H1 (cell line): Measurements from ENCODE around the gene TFCP2L1. TPM values are rescaled to one million over a fixed set of nuclear protein-coding genes. Genes with fewer than 3 reads are reported as not detected.

Source experiments
- CTCF ChIA-PET: fragments of 300-600 bp; sonication (Branson Sonifier 250); formaldehyde crosslinking; loops from one replicate; lab custom pipeline; 2021; ENCODE audit not compliant: partially characterized antibody; lab: Charles Lee
- POLR2A ChIA-PET: fragments of 300-600 bp; sonication (Branson Sonifier 250); formaldehyde crosslinking; loops from one replicate; lab custom pipeline; 2021; ENCODE audit warnings: inconsistent platforms; ENCODE audit not compliant: partially characterized antibody; lab: Charles Lee
- DNase-seq, 2 experiments: peaks; one replicate each; pipeline versions ENCODE4 v3.0.0 to v3.0.0-alpha.2; 2010 to 2022; ENCODE audit warnings: low spot score in 2 of 2, low read depth in 1 of 2, mixed read lengths in 1 of 2
- FAIRE-seq: peaks from 2 replicates; lab custom pipeline; 2011; peaks lifted over from hg19 to GRCh38; lab: Jason Lieb, UNC
- H2AFZ ChIP-seq: 2 replicates; pipeline ENCODE4 v1.8.1; 2012; ENCODE audit warnings: low read length, inconsistent platforms
- H2AK5ac ChIP-seq: 2 replicates; pipeline ENCODE4 v1.6.1; 2013; ENCODE audit warnings: low read depth, low read length
- H2BK120ac ChIP-seq: replicated peaks from 2 replicates; pipeline ENCODE3; 2013; ENCODE audit warnings: low read depth, low read length, inconsistent platforms
- H2BK12ac ChIP-seq: 2 replicates; pipeline ENCODE4 v1.6.1; 2013; ENCODE audit warnings: low read depth, low read length
- H2BK15ac ChIP-seq: 2 replicates; pipeline ENCODE4 v1.6.1; 2013; ENCODE audit warnings: low read length
- H2BK20ac ChIP-seq: 2 replicates; pipeline ENCODE4 v1.6.1; 2013; ENCODE audit warnings: low read length
- H2BK5ac ChIP-seq: 2 replicates; pipeline ENCODE4 v1.6.1; 2013; ENCODE audit warnings: low read depth, low read length
- H3K14ac ChIP-seq: 2 replicates; pipeline ENCODE4 v1.6.1; 2013; ENCODE audit warnings: inconsistent platforms; ENCODE audit not compliant: insufficient read length
- H3K18ac ChIP-seq: 2 replicates; pipeline ENCODE4 v1.6.1; 2013; ENCODE audit warnings: low read length; ENCODE audit errors: extremely low read depth
- H3K23ac ChIP-seq: 2 replicates; pipeline ENCODE4 v1.6.1; 2013; ENCODE audit warnings: inconsistent platforms; ENCODE audit not compliant: insufficient read length
- H3K23me2 ChIP-seq: 2 replicates; pipeline ENCODE4 v1.6.1; 2013; ENCODE audit warnings: low read depth, low read length
- H3K27ac ChIP-seq: 2 replicates; pipeline ENCODE4 v1.6.1; 2011; ENCODE audit warnings: low read depth, low read length, inconsistent platforms
- H3K27me3 ChIP-seq, 4 experiments: replicated peaks in 1 of 4; 1 replicate in 1 of 4; 2 replicates in 3 of 4; pipeline versions ENCODE4 v1.6.1 to v1.8.1; 2011 to 2013; ENCODE audit warnings: low read length in 3 of 4, mild to moderate bottlenecking in 3 of 4, inconsistent platforms in 2 of 4, mixed read lengths in 2 of 4, moderate library complexity in 1 of 4; ENCODE audit not compliant: control insufficient read depth in 3 of 4, insufficient read depth in 3 of 4; ENCODE audit errors: extremely low read depth in 1 of 4
- H3K36me3 ChIP-seq, 4 experiments: 2 replicates each; pipeline versions ENCODE4 v1.6.1 to v1.8.1; 2011 to 2013; ENCODE audit warnings: mild to moderate bottlenecking in 4 of 4, low read length in 3 of 4, moderate library complexity in 2 of 4, control low read depth in 1 of 4, inconsistent platforms in 1 of 4; ENCODE audit not compliant: insufficient read depth in 4 of 4, control insufficient read depth in 2 of 4
- H3K4ac ChIP-seq: replicated peaks from 2 replicates; pipeline ENCODE3; 2013; ENCODE audit warnings: low read length, low read depth, mixed read lengths, inconsistent platforms; ENCODE audit not compliant: insufficient read length
- H3K4me1 ChIP-seq, 4 experiments: replicated peaks in 1 of 4; 1 replicate in 1 of 4; 2 replicates in 3 of 4; pipeline versions ENCODE4 v1.6.1 to v1.8.1; 2011 to 2013; ENCODE audit warnings: low read length in 3 of 4, inconsistent platforms in 2 of 4, mixed read lengths in 1 of 4; ENCODE audit not compliant: insufficient read depth in 4 of 4, control insufficient read depth in 3 of 4
- H3K4me2 ChIP-seq, 2 experiments: 2 replicates each; pipeline versions ENCODE4 v1.6.1 to v1.8.1; 2011 to 2013; ENCODE audit warnings: low read depth in 2 of 2, low read length in 2 of 2, control low read depth in 1 of 2, inconsistent platforms in 1 of 2, mild to moderate bottlenecking in 1 of 2; ENCODE audit not compliant: insufficient read depth in 1 of 2
- H3K4me3 ChIP-seq, 4 experiments: fragments of 200-600, 300-600 bp in 1 of 4; sonication (generic), shearing (Covaris generic), sonication (Bioruptor Twin) in 1 of 4; 2 replicates each; pipeline versions ENCODE4 v1.5.1 to v1.8.1; 2011 to 2016; ENCODE audit warnings: low read length in 4 of 4, low read depth in 3 of 4, control low read depth in 2 of 4, inconsistent platforms in 2 of 4, mild to moderate bottlenecking in 2 of 4, mixed read lengths in 1 of 4, moderate library complexity in 1 of 4; ENCODE audit not compliant: insufficient read depth in 2 of 4; ENCODE audit errors: extremely low read depth in 1 of 4
- H3K56ac ChIP-seq: replicated peaks from 2 replicates; pipeline ENCODE3; 2013; ENCODE audit warnings: low read depth, mild to moderate bottlenecking, mixed read lengths, low read length, inconsistent platforms; ENCODE audit not compliant: insufficient read length
- H3K79me1 ChIP-seq: 2 replicates; pipeline ENCODE4 v1.6.1; 2013; ENCODE audit warnings: low read depth, low read length, control low read depth
- H3K79me2 ChIP-seq, 2 experiments: 2 replicates each; pipeline versions ENCODE4 v1.6.1 to v1.8.1; 2012 to 2013; ENCODE audit warnings: low read length in 2 of 2, mild to moderate bottlenecking in 2 of 2, inconsistent platforms in 1 of 2; ENCODE audit not compliant: insufficient read depth in 2 of 2, control insufficient read depth in 1 of 2
- H3K9ac ChIP-seq, 4 experiments: replicated peaks in 1 of 4; 1 replicate in 1 of 4; 2 replicates in 3 of 4; pipeline versions ENCODE4 v1.6.1 to v1.8.1; 2011 to 2013; ENCODE audit warnings: low read depth in 3 of 4, low read length in 3 of 4, control low read depth in 2 of 4, mild to moderate bottlenecking in 2 of 4, moderate library complexity in 2 of 4, inconsistent platforms in 1 of 4; ENCODE audit errors: extremely low read depth in 1 of 4
- H3K9me3 ChIP-seq, 2 experiments: 2 replicates each; pipeline versions ENCODE4 v1.6.1 to v1.8.1; 2012 to 2013; ENCODE audit warnings: mild to moderate bottlenecking in 2 of 2, moderate library complexity in 2 of 2, control low read depth in 1 of 2, inconsistent platforms in 1 of 2, low read depth in 1 of 2, low read length in 1 of 2, mixed read lengths in 1 of 2; ENCODE audit not compliant: insufficient read depth in 2 of 2
- H4K20me1 ChIP-seq, 2 experiments: replicated peaks in 1 of 2; 2 replicates each; pipeline versions ENCODE3 to v1.8.1; 2011 to 2013; ENCODE audit warnings: inconsistent platforms in 2 of 2, low read length in 2 of 2, mild to moderate bottlenecking in 1 of 2; ENCODE audit not compliant: insufficient read depth in 2 of 2, control insufficient read depth in 1 of 2
- H4K5ac ChIP-seq: 2 replicates; pipeline ENCODE4 v1.6.1; 2013; ENCODE audit warnings: low read length, low read depth, mixed read lengths, inconsistent platforms; ENCODE audit not compliant: insufficient read length
- H4K8ac ChIP-seq: 2 replicates; pipeline ENCODE4 v1.8.0; 2013; ENCODE audit warnings: mild to moderate bottlenecking, moderate library complexity, low read length, inconsistent platforms; ENCODE audit not compliant: insufficient read depth; ENCODE audit errors: extremely low read depth
- H4K91ac ChIP-seq: replicated peaks from 2 replicates; pipeline ENCODE3; 2013; ENCODE audit warnings: low read length, mixed read lengths, inconsistent platforms; ENCODE audit not compliant: insufficient read length
- KDM5A ChIP-seq: fragments of 200-600 bp; IDR thresholded peaks from 2 replicates; pipeline ENCODE4 v1.7.1; 2012; ENCODE audit warnings: mild to moderate bottlenecking, low read length, inconsistent platforms, mixed read lengths
- YY1 ChIP-seq: IDR thresholded peaks from 2 replicates; pipeline ENCODE4 v1.6.1; 2011; ENCODE audit warnings: low read depth, mild to moderate bottlenecking, low read length
- WGBS, 2 experiments: shearing (Covaris generic) in 1 of 2; methylation state at CpG; one replicate each; pipeline versions ENCODE4 v1.1.6 to v1.1.7; 2013 to 2015; ENCODE audit warnings: low lambda C conversion rate in 2 of 2, mixed read lengths in 2 of 2, inconsistent platforms in 1 of 2, low coverage in 1 of 2, missing lambda C conversion rate in 1 of 2; ENCODE audit not compliant: insufficient replicate concordance in 2 of 2, insufficient coverage in 1 of 2, insufficient read length in 1 of 2; ENCODE audit errors: extremely low coverage in 1 of 2, missing lambda C conversion rate in 1 of 2; 5-methylcytosine and 5-hydroxymethylcytosine counted together
- polyA plus RNA-seq, 7 experiments: library from polyadenylated mRNA; depleted of rRNA in 3 of 7; stranded (reverse) in 5 of 7; unstranded in 2 of 7; fragments of >200 nt in 5 of 7; fragments of 200-250 nt in 2 of 7; gene quantifications; 1 replicate in 5 of 7; 2 replicates in 1 of 7; 4 replicates in 1 of 7; pipeline versions ENCODE4 v1.2.1 to v1.2.3, GENCODE V29; 2011 to 2013; ENCODE audit warnings: missing spikeins in 2 of 7, mixed read lengths in 2 of 7
- total RNA-seq: library from RNA; stranded (reverse); fragmentation: NEBNext Ultra II Directional; extraction: Animal tissue kit (Norgen Biotek cat#: 25700); gene quantifications from 2 replicates; pipeline ENCODE4 v1.2.1, GENCODE V29; 2021

The TFCP2L1 gene
- total and polyA plus RNA-seq, 2 of the 8 experiments (the other 6 are each of a cell fraction or from before 2014, with no cell fraction given): 1.5 to 3.8 TPM

DNA sequence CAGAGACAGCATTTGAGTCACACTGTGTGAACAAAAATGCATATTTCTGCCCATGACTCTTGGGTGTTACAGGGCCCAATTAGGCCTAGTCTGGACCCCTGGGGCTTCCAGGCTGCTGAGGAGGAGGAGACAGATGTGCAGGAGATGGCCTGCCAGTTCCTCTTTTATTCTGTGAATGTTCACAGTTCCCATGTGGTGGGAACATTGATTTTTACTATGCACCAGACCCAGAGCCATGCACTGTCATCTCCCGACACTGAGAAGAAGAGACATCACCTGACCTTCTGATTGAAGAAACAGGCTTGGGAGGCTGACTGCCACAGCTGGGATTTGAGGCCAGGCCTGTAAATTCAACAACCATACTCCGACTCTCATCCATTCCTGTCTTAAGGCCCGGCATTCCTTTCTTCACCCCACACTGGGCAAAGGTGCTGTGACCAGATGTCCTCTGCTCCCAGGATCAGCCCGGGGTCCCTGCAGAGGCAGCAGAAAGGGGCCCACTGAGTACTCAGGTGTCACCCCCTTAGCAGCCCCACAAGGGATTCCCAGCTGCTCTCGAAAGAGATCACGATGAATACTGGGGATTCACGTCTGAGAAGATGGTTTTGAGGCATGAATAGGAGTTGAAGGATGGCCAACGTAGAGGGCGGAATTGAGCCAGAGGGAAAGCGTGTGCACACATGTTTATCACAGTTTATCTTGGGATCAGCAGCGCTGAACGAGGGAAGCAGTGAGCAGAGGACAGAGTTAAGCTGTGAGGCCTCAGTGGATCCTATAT is 3.6 kb upstream of the TFCP2L1 start:
- Histone ChIP-seq H3K56ac (no peak overlapping the region), H4K20me1 (no peaks in the 10 kb centered on the region), H4K8ac (no peak overlapping the region), H2AFZ (no peak overlapping the region), H3K27ac (no peak overlapping the region), H2BK12ac (no peak overlapping the region), H3K9me3 (no peaks in the 10 kb centered on the region), H3K14ac (no peak overlapping the region), H3K9ac (no peak overlapping the region), H3K79me2 (no peaks in the 10 kb centered on the region), H2BK20ac (no peak overlapping the region), H3K4ac (no peak overlapping the region), H3K4me1 (peaks cover 0 to 3% (median 0%) of the 10 kb centered on the region in 4 experiments; a peak in 1 of 7 replicates), H3K36me3 (no peaks in the 10 kb centered on the region), H3K4me2 (no peak overlapping the region), H3K18ac (no peak overlapping the region), H2BK15ac (no peak overlapping the region), H4K5ac (no peak overlapping the region), H3K4me3 (no peak overlapping the region), H4K91ac (no peak overlapping the region), H2BK5ac (no peak overlapping the region), H3K23ac (no peak overlapping the region), H3K23me2 (peaks cover 11% of the 10 kb centered on the region; the same call in 1 of the 2 replicates), H2AK5ac (no peak overlapping the region), H3K27me3 (peaks cover 4 to 24% (median 19%) of the 10 kb centered on the region in 4 experiments; a peak in 6 of 7 replicates), H2BK120ac (no peak overlapping the region), H3K79me1 (no peaks in the 10 kb centered on the region; the same call in 1 of the 2 replicates)
- TF ChIP-seq YY1 (no peak), KDM5A (no peak)
- no peak for FAIRE-seq
- CTCF ChIA-PET: interaction anchor here (0.9 to 5.1 kb wide), 6 partner anchors 9 to 196 kb away, joined by 3 to 34 read pairs (median 6); no protein-coding TSS in a partner anchor
- DNase-seq: no peak
- 87% methylated on average over 12 of the region's 12 CpGs; no CpG with 5 or more reads in 1 of the 2 experiments for WGBS, 2 experiments
- POLR2A ChIA-PET: interaction anchor here (1.0 kb wide), 1 partner anchor 154 kb away, joined by 5 read pairs; no protein-coding TSS in a partner anchor
